Measurements from ENCODE around the gene TBX3.

- TF ChIP-seq CTCF (IDR thresholded peaks at IDR 0.05; ENCODE audit: borderline replicate concordance, extremely low read depth, low read length, poor library complexity, severe bottlenecking) (no peak), EZH2 (IDR thresholded peaks at IDR 0.05; ENCODE audit: borderline replicate concordance, low read depth, low read length, severe bottlenecking) (no peak)
Measured at GRCh38 chr12:114678028-114678427, 5.9 kb downstream of the TBX3 start.
